K562 (cell line): Measurements from ENCODE around the gene ABHD12. TPM values are rescaled to one million over a fixed set of nuclear protein-coding genes. Genes with fewer than 3 reads are reported as not detected.

Experiments
- ATAC-seq: fragments of 200-7000 bp; cut with Tn5 transposase; 3 replicates; pipeline ENCODE4 v1.9.1; 2020; ENCODE audit warnings: moderate library complexity
- BruUV-seq: library from RNA; stranded (reverse); fragments of 400-500 nt; replicated peaks from 2 replicates; lab custom pipeline; 2021; lab: Mats Ljungman, UMichigan
- CTCF ChIA-PET: fragments of 300-600 bp; formaldehyde crosslinking; extraction: SDS; loops from one replicate; lab custom pipeline; 2021; ENCODE audit warnings: low intra/inter-chr PET ratio; lab: Yijun Ruan, JAX
- POLR2A ChIA-PET: fragments of 300-600, 350-650 bp; sonication (Branson Sonifier 250); formaldehyde crosslinking; extraction: SDS; loops from one replicate; lab custom pipeline; 2021; ENCODE audit warnings: antibody characterized with exemption, inconsistent platforms; lab: Yijun Ruan, JAX
- DNase-seq, 4 experiments: peaks; one replicate each; pipeline versions ENCODE4 v3.0.0 to v3.0.0-alpha.2; 2011 to 2018; ENCODE audit warnings: low spot score in 3 of 4, mixed read lengths in 3 of 4; ENCODE audit errors: extremely low read depth in 1 of 4
- FAIRE-seq: peaks from 2 replicates; lab custom pipeline; 2011; peaks lifted over from hg19 to GRCh38; lab: Jason Lieb, UNC
- H2AFZ ChIP-seq: 2 replicates; pipeline ENCODE4 v1.6.0; 2011; ENCODE audit warnings: low read depth, low read length, control low read depth, inconsistent platforms
- H3K27ac ChIP-seq: fragments of 200-600 bp; 3 replicates; pipeline ENCODE4 v1.8.0; 2011; ENCODE audit warnings: low read depth, mild to moderate bottlenecking, control low read depth, inconsistent platforms, low read length, moderate library complexity, mixed read lengths; ENCODE audit errors: extremely low read depth
- H3K27me3 ChIP-seq, 2 experiments: fragments of 300-600 bp in 1 of 2; 2 replicates in 1 of 2; 3 replicates in 1 of 2; pipeline versions ENCODE4 v1.6.0 to v1.8.0; 2011; ENCODE audit warnings: inconsistent platforms in 2 of 2, low read length in 2 of 2, mild to moderate bottlenecking in 1 of 2, mixed read lengths in 1 of 2, moderate library complexity in 1 of 2; ENCODE audit not compliant: control insufficient read depth in 2 of 2, insufficient read depth in 2 of 2
- H3K36me3 ChIP-seq: fragments of 300-600 bp; 3 replicates; pipeline ENCODE4 v1.8.0; 2011; ENCODE audit warnings: mild to moderate bottlenecking, low read length, inconsistent platforms; ENCODE audit not compliant: control insufficient read depth, insufficient read depth
- H3K4me1 ChIP-seq, 2 experiments: fragments of 200-600 bp in 1 of 2; replicated peaks in 1 of 2; 2 replicates in 1 of 2; 3 replicates in 1 of 2; pipeline versions ENCODE4 v1.5.1 to v1.8.0; 2011; ENCODE audit warnings: inconsistent platforms in 2 of 2, low read length in 2 of 2, mild to moderate bottlenecking in 1 of 2, mixed read lengths in 1 of 2, moderate library complexity in 1 of 2; ENCODE audit not compliant: control insufficient read depth in 2 of 2, insufficient read depth in 2 of 2
- H3K4me2 ChIP-seq: 2 replicates; pipeline ENCODE4 v1.6.1; 2011; ENCODE audit warnings: low read length, control low read depth, inconsistent platforms, mixed read lengths; ENCODE audit not compliant: insufficient read depth
- H3K4me3 ChIP-seq: fragments of 200-600 bp; sonication (generic), shearing (Covaris generic); 2 replicates; pipeline ENCODE4 v1.5.1; 2016; ENCODE audit warnings: control low read depth, inconsistent platforms
- H3K79me2 ChIP-seq: fragments of 200-600 bp; 3 replicates; pipeline ENCODE4 v1.8.0; 2011; ENCODE audit warnings: low read length, inconsistent platforms; ENCODE audit not compliant: control insufficient read depth, insufficient read depth
- H3K9ac ChIP-seq, 2 experiments: 2 replicates each; pipeline versions ENCODE4 v1.6.0 to v1.6.1; 2011; ENCODE audit warnings: low read depth in 2 of 2, low read length in 2 of 2, control low read depth in 1 of 2, inconsistent platforms in 1 of 2, mild to moderate bottlenecking in 1 of 2, mixed read lengths in 1 of 2; ENCODE audit not compliant: insufficient read depth in 1 of 2
- H3K9me1 ChIP-seq: one replicate; pipeline ENCODE4 v1.6.0; 2011; ENCODE audit warnings: inconsistent platforms, mild to moderate bottlenecking, low read length, moderate library complexity; ENCODE audit not compliant: control insufficient read depth, insufficient read depth
- H3K9me3 ChIP-seq: replicated peaks from 2 replicates; pipeline ENCODE4 v1.5.1; 2011; ENCODE audit warnings: low read depth, low read length, inconsistent platforms; ENCODE audit not compliant: control insufficient read depth, insufficient read depth
- H4K20me1 ChIP-seq: replicated peaks from 2 replicates; pipeline ENCODE4 v1.6.1; 2011; ENCODE audit warnings: low read length, inconsistent platforms, mixed read lengths; ENCODE audit not compliant: control insufficient read depth, insufficient read depth
- BDP1 ChIP-seq: IDR thresholded peaks from 3 replicates; pipeline ENCODE4 v1.6.1; 2011; ENCODE audit not compliant: insufficient read length, insufficient read depth
- CREM ChIP-seq: IDR thresholded peaks from 2 replicates; pipeline ENCODE4 v1.6.1; 2014; ENCODE audit warnings: antibody characterized with exemption, low read depth
- ETS2 ChIP-seq: IDR thresholded peaks from 2 replicates; pipeline ENCODE4 v1.6.1; 2016; ENCODE audit warnings: borderline replicate concordance, missing genetic modification characterization, mild to moderate bottlenecking, moderate library complexity, missing compliant biosample characterization; ENCODE audit not compliant: poor library complexity, severe bottlenecking
- MCM3 ChIP-seq: fragments of 450-650 bp; IDR thresholded peaks from 2 replicates; pipeline ENCODE4 v1.6.1; 2016
- MTF1 ChIP-seq: fragments of 250-450 bp; sonication (Bioruptor Pico); IDR thresholded peaks from 2 replicates; pipeline ENCODE4 v1.9.0; 2021; ENCODE audit warnings: moderate library complexity, mild to moderate bottlenecking, inconsistent platforms, borderline replicate concordance
- SETDB1 ChIP-seq: IDR thresholded peaks from one replicate; pipeline ENCODE4 v1.6.1; 2012; ENCODE audit warnings: low read length, control low read depth, inconsistent platforms
- SRF ChIP-seq, 2 experiments: fragments of 250-450, 450-650 bp in 1 of 2; sonication (Bioruptor Pico) in 1 of 2; sonication (generic) in 1 of 2; formaldehyde crosslinking; IDR thresholded peaks; 2 replicates each; pipeline versions ENCODE4 v1.5.0 to v1.5.1; 2020 to 2022; ENCODE audit warnings: mild to moderate bottlenecking in 1 of 2, missing genetic modification reagents in 1 of 2
- SRSF1 ChIP-seq: fragments of 200-400 bp; formaldehyde crosslinking; IDR thresholded peaks from 2 replicates; pipeline ENCODE4 v1.6.1; 2017; ENCODE audit warnings: mild to moderate bottlenecking, low read depth, low read length, moderate library complexity
- ZNF165 ChIP-seq: fragments of 250-450 bp; sonication (Bioruptor Pico); IDR thresholded peaks from 2 replicates; pipeline ENCODE4 v1.4.0; 2020; ENCODE audit warnings: borderline replicate concordance
- ZNF282 ChIP-seq: sonication (generic); formaldehyde crosslinking; IDR thresholded peaks from 2 replicates; pipeline ENCODE4 v1.8.1; 2023; ENCODE audit warnings: missing genetic modification reagents
- ZNF354B ChIP-seq: fragments of 250-450 bp; sonication (Bioruptor Pico); IDR thresholded peaks from 2 replicates; pipeline ENCODE4 v1.4.0; 2020
- ZNF551 ChIP-seq: fragments of 250-450 bp; sonication (Bioruptor Pico); IDR thresholded peaks from 2 replicates; pipeline ENCODE4 v1.5.0; 2021; ENCODE audit warnings: mild to moderate bottlenecking, moderate library complexity
- WGBS: fragments of 100-300 bp; shearing (Covaris generic); methylation state at CpG from one replicate; pipeline ENCODE4 v1.1.6; 2016; ENCODE audit warnings: low coverage, mixed read lengths; ENCODE audit not compliant: insufficient coverage; ENCODE audit errors: missing lambda C conversion rate; 5-methylcytosine and 5-hydroxymethylcytosine counted together
- in situ Hi-C: fragments of 300-500 bp; cut with MboI; formaldehyde crosslinking; loops from 4 replicates; pipeline ENCODE4 v1.15.0; 2018; ENCODE audit warnings: inconsistent platforms, mixed read lengths
- intact Hi-C: fragments of 100-400 bp; cut with micrococcal nuclease; formaldehyde crosslinking; loops from 2 replicates; pipeline ENCODE4 v1.14.2; 2022
- polyA plus RNA-seq, 8 experiments: library from polyadenylated mRNA; depleted of rRNA in 4 of 8; stranded (reverse) in 5 of 8; unstranded in 3 of 8; fragments of >200 nt; fragmentation: Nextera tagmentation in 2 of 8; fragmentation: Illumina TruSeq in 1 of 8; extraction: Ambion mirVana in 2 of 8; extraction: Trizol in 1 of 8; gene quantifications; 2 replicates each; pipeline versions ENCODE4 v1.2.1 to v1.2.3, GENCODE V29; 2011 to 2014; ENCODE audit warnings: inconsistent platforms in 1 of 8, missing spikeins in 1 of 8
- total RNA-seq, 7 experiments: library from RNA; depleted of rRNA in 6 of 7; stranded (reverse); fragments of >200 nt in 6 of 7; fragmentation: Illumina TruSeq in 2 of 7; extraction: Trizol in 2 of 7; gene quantifications; 2 replicates each; pipeline versions ENCODE4 v1.2.1 to v1.2.3, GENCODE V29; 2011 to 2021; ENCODE audit warnings: low replicate concordance in 1 of 7
- TF ChIP-seq, protein P1 (sequence below): sonication (generic); formaldehyde crosslinking; IDR thresholded peaks from 2 replicates; pipeline ENCODE4 v1.9.0; 2022; ENCODE audit warnings: mild to moderate bottlenecking, missing genetic modification reagents
- TF ChIP-seq, protein P2 (sequence below): sonication (generic); formaldehyde crosslinking; IDR thresholded peaks from 2 replicates; pipeline ENCODE4 v1.8.0; 2022; ENCODE audit warnings: mild to moderate bottlenecking, missing genetic modification reagents
- TF ChIP-seq, protein P3 (sequence below): fragments of 450-650 bp; conservative IDR thresholded peaks from 2 replicates; pipeline ENCODE4 v1.6.1; 2016; ENCODE audit warnings: missing genetic modification characterization, low read depth, mild to moderate bottlenecking, control low read depth, missing compliant biosample characterization

ABHD12 gene
- total and polyA plus RNA-seq, 9 of the 15 experiments (the other 6 are each of a cell fraction or from before 2014, with no cell fraction given) = 0.65 to 15.6 (median 9.1) TPM

DNA sequence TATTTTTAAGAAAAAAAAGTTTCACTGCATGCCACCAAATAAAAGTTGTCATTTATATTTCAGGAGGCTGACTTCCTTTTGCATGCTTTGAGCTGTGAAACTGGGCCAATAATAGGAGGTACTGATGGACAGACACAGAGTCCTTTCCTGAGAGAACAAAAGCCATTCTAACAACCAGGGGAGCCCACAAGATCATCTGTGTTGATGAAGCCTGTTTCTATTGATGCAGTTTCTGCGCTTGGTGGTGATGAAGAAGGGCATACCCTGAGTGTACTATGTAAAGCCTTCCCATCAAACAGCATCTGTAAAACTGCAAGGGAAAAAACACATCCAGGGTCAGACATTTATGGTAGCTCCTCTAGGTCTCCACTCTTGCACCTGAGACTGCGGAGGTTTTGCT, 34.8 kb downstream of the ABHD12 start:
- H3K27ac ChIP-seq = no peak overlapping the region
- no peaks in the 10 kb centered on the region for H4K20me1 ChIP-seq
- TF ChIP-seq ZNF282 = no peak
- no peak for TF ChIP-seq ZNF551 (CRISPR knock-in tag)
- no peak for TF ChIP-seq ZNF354B
- TF ChIP-seq, protein P1, sequence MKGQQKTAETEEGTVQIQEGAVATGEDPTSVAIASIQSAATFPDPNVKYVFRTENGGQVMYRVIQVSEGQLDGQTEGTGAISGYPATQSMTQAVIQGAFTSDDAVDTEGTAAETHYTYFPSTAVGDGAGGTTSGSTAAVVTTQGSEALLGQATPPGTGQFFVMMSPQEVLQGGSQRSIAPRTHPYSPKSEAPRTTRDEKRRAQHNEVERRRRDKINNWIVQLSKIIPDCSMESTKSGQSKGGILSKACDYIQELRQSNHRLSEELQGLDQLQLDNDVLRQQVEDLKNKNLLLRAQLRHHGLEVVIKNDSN (CRISPR knock-in tag) = no peak
- no peak for TF ChIP-seq SRF (CRISPR knock-in tag; IDR thresholded peaks at IDR 0.05)
- TF ChIP-seq, protein P2, sequence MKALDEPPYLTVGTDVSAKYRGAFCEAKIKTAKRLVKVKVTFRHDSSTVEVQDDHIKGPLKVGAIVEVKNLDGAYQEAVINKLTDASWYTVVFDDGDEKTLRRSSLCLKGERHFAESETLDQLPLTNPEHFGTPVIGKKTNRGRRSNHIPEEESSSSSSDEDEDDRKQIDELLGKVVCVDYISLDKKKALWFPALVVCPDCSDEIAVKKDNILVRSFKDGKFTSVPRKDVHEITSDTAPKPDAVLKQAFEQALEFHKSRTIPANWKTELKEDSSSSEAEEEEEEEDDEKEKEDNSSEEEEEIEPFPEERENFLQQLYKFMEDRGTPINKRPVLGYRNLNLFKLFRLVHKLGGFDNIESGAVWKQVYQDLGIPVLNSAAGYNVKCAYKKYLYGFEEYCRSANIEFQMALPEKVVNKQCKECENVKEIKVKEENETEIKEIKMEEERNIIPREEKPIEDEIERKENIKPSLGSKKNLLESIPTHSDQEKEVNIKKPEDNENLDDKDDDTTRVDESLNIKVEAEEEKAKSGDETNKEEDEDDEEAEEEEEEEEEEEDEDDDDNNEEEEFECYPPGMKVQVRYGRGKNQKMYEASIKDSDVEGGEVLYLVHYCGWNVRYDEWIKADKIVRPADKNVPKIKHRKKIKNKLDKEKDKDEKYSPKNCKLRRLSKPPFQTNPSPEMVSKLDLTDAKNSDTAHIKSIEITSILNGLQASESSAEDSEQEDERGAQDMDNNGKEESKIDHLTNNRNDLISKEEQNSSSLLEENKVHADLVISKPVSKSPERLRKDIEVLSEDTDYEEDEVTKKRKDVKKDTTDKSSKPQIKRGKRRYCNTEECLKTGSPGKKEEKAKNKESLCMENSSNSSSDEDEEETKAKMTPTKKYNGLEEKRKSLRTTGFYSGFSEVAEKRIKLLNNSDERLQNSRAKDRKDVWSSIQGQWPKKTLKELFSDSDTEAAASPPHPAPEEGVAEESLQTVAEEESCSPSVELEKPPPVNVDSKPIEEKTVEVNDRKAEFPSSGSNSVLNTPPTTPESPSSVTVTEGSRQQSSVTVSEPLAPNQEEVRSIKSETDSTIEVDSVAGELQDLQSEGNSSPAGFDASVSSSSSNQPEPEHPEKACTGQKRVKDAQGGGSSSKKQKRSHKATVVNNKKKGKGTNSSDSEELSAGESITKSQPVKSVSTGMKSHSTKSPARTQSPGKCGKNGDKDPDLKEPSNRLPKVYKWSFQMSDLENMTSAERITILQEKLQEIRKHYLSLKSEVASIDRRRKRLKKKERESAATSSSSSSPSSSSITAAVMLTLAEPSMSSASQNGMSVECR (CRISPR knock-in tag) = no peak
- TF ChIP-seq MTF1 (CRISPR knock-in tag) = no peak
- TF ChIP-seq SRSF1 = no peak
- TF ChIP-seq ETS2 = no peak
- TF ChIP-seq BDP1 = no peak
- TF ChIP-seq MCM3 = no peak
- TF ChIP-seq, protein P3, sequence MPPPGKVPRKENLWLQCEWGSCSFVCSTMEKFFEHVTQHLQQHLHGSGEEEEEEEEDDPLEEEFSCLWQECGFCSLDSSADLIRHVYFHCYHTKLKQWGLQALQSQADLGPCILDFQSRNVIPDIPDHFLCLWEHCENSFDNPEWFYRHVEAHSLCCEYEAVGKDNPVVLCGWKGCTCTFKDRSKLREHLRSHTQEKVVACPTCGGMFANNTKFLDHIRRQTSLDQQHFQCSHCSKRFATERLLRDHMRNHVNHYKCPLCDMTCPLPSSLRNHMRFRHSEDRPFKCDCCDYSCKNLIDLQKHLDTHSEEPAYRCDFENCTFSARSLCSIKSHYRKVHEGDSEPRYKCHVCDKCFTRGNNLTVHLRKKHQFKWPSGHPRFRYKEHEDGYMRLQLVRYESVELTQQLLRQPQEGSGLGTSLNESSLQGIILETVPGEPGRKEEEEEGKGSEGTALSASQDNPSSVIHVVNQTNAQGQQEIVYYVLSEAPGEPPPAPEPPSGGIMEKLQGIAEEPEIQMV (tag) = no peak
- no peak for TF ChIP-seq ZNF165 (CRISPR knock-in tag)
- TF ChIP-seq SETDB1 = no peak
- no peak for TF ChIP-seq CREM
- no peaks in the 10 kb centered on the region for H3K27me3 ChIP-seq
- FAIRE-seq = no peak
- no peak overlapping the region for H3K4me2 ChIP-seq
- no peak overlapping the region for H3K4me3 ChIP-seq
- no peaks in the 10 kb centered on the region for H3K36me3 ChIP-seq
- POLR2A ChIA-PET = no interaction called here
- CTCF ChIA-PET = no interaction called here
- intact Hi-C loops = no loop called here
- H3K9me3 ChIP-seq = no peaks in the 10 kb centered on the region
- no peak overlapping the region for H3K9ac ChIP-seq
- BruUV-seq = no TSS peak
- no peak overlapping the region for H2AFZ ChIP-seq
- WGBS = 100% methylated on average over 2 of the region's 2 CpGs
- DNase-seq = no peak
- in situ Hi-C loops = no loop called here
- H3K9me1 ChIP-seq = no peaks in the 10 kb centered on the region
- peaks cover 0 to 4% of the 10 kb centered on the region in 2 experiments; a peak in 2 of 5 replicates for H3K4me1 ChIP-seq
- H3K79me2 ChIP-seq = 0 out of 3 replicates have a peak, but pooled peaks cover 3% of the 10 kb centered on the region
- no peak for ATAC-seq
